KMS-11 (cell line): Measurements from ENCODE around the gene SMAD3.
A peak's percentile ranks its signal among the peaks of the same experiment; 100 is the strongest.

Source experiments
- H2AFZ ChIP-seq: fragments of 200-600 bp; sonication (generic); 2 replicates; pipeline ENCODE4 v1.6.1; 2016; ENCODE audit warnings: antibody characterized with exemption, mixed run types, low read depth
- H3K27ac ChIP-seq: fragments of 200-600 bp; sonication (generic); 2 replicates; pipeline ENCODE4 v1.6.1; 2016; ENCODE audit warnings: mild to moderate bottlenecking, mixed run types
- H3K27me3 ChIP-seq: fragments of 200-600 bp; sonication (generic); 2 replicates; pipeline ENCODE4 v1.6.1; 2017; ENCODE audit warnings: mild to moderate bottlenecking, low read depth, mixed run types, moderate library complexity; ENCODE audit not compliant: insufficient read depth
- H3K36me3 ChIP-seq: fragments of 200-600 bp; sonication (generic); 2 replicates; pipeline ENCODE4 v1.6.1; 2017; ENCODE audit warnings: mild to moderate bottlenecking, mixed run types; ENCODE audit not compliant: insufficient read depth
- H3K4me1 ChIP-seq: fragments of 200-600 bp; sonication (generic); 2 replicates; pipeline ENCODE4 v1.6.1; 2016; ENCODE audit warnings: mild to moderate bottlenecking, low read depth, mixed run types; ENCODE audit not compliant: poor library complexity, severe bottlenecking
- H3K4me2 ChIP-seq: fragments of 200-600 bp; sonication (generic); 2 replicates; pipeline ENCODE4 v1.7.0; 2016; ENCODE audit warnings: mild to moderate bottlenecking, mixed run types
- H3K4me3 ChIP-seq: fragments of 200-600 bp; sonication (generic); IDR thresholded peaks from 2 replicates; pipeline ENCODE4 v1.6.1; 2017; ENCODE audit warnings: low read depth, low read length, mixed read lengths; ENCODE audit not compliant: insufficient read depth
- H3K79me2 ChIP-seq: fragments of 200-600 bp; sonication (generic); 2 replicates; pipeline ENCODE4 v1.6.1; 2016; ENCODE audit warnings: low read depth, mixed run types; ENCODE audit not compliant: insufficient read depth
- H3K9ac ChIP-seq: fragments of 200-600 bp; sonication (generic); 2 replicates; pipeline ENCODE4 v1.6.1; 2016; ENCODE audit warnings: mild to moderate bottlenecking, mixed run types
- H4K20me1 ChIP-seq: fragments of 200-600 bp; sonication (generic); 2 replicates; pipeline ENCODE4 v1.6.1; 2016; ENCODE audit warnings: mild to moderate bottlenecking, mixed run types; ENCODE audit not compliant: insufficient read depth
- CTCF ChIP-seq: fragments of 200-600 bp; sonication (generic); conservative IDR thresholded peaks from 2 replicates; pipeline ENCODE4 v1.6.1; 2017; ENCODE audit warnings: low read depth, mild to moderate bottlenecking, antibody characterized with exemption, low read length, moderate library complexity, mixed read lengths

The SMAD3 gene

DNA sequence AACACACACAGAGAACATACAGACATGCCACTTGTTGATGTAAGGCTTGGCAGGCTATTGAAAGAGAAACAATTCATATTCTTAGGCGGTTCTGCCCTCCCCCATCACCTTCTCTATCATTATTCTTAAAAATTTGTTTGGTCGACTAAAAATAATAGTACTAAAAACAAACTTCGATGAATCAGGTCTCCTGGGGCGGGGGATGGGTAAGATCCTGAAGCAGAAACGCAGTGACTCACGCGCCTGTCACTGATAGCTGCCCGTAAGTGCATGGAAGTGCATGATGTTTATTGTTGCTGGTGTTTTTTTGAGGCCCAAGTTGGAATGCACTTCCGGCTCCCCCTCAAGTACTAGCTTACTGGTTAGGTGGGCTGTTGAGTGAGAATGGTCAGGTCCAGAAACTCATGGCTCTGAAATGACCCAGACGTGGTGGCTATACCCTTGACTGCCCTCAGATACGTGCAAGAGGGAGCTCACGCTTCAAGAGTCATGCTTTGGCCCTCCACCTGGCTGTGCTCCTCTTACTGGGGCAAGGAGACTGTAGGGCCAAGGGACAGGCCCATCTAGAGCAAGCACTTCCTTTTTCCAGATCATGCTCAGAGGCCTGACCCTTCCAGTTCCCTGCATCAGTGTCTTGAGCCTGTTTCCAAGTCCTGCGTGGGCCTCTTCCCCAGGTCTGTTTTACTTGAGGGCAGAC lies 10.9 kb downstream of the SMAD3 start:
- TF ChIP-seq CTCF = no peak
- no peak overlapping the region for H3K4me2 ChIP-seq
- H3K27me3 ChIP-seq = no peaks in the 10 kb centered on the region
- no peaks in the 10 kb centered on the region for H4K20me1 ChIP-seq
- H2AFZ ChIP-seq = no peak overlapping the region
- no peak overlapping the region for H3K9ac ChIP-seq
- H3K4me3 ChIP-seq = no peak overlapping the region
- peaks cover 35% of the 10 kb centered on the region for H3K4me1 ChIP-seq
- H3K36me3 ChIP-seq = no peaks in the 10 kb centered on the region
- H3K79me2 ChIP-seq = no peaks in the 10 kb centered on the region
- H3K27ac ChIP-seq = no peak overlapping the region

- H3K27me3 ChIP-seq = no peaks in the 10 kb centered on the region
- H3K4me2 ChIP-seq = no peak overlapping the region
- no peak overlapping the region for H3K4me3 ChIP-seq
- H3K4me1 ChIP-seq = peaks cover 50% of the 10 kb centered on the region
- no peaks in the 10 kb centered on the region for H4K20me1 ChIP-seq
- H3K27ac ChIP-seq = no peak overlapping the region
- no peak overlapping the region for H2AFZ ChIP-seq
- TF ChIP-seq CTCF = no peak
- H3K79me2 ChIP-seq = no peaks in the 10 kb centered on the region
- no peaks in the 10 kb centered on the region for H3K36me3 ChIP-seq
- H3K9ac ChIP-seq = no peak overlapping the region
These were observed 12.3 kb downstream of the SMAD3 start for GRCh38 chr15:67077641-67078215.

- H3K36me3 ChIP-seq = no peaks in the 10 kb centered on the region
- no peaks in the 10 kb centered on the region for H3K27me3 ChIP-seq
- no peaks in the 10 kb centered on the region for H4K20me1 ChIP-seq
- H3K4me3 ChIP-seq = no peak overlapping the region
- no peak overlapping the region for H3K4me2 ChIP-seq
- H2AFZ ChIP-seq = no peak overlapping the region
- H3K9ac ChIP-seq = no peak overlapping the region
- H3K79me2 ChIP-seq = no peaks in the 10 kb centered on the region
- no peak overlapping the region for H3K27ac ChIP-seq
- H3K4me1 ChIP-seq = peaks cover 56% of the 10 kb centered on the region
- no peak for TF ChIP-seq CTCF
These were observed 14.0 kb downstream of the SMAD3 start for GRCh38 chr15:67079361-67079760.

GRCh38 chr15:67080118-67080899 lies 14.9 kb downstream of the SMAD3 start:
- Histone ChIP-seq H3K27ac (peak overlapping the region; percentile 24; the same call in 1 of the 2 replicates), H3K27me3 (no peaks in the 10 kb centered on the region), H2AFZ (peak overlapping the region; percentile 0; the same call in 1 of the 2 replicates), H3K4me2 (peak overlapping the region; percentile 43; the same call in 1 of the 2 replicates), H3K4me3 (no peak overlapping the region), H4K20me1 (no peaks in the 10 kb centered on the region), H3K79me2 (no peaks in the 10 kb centered on the region), H3K36me3 (no peaks in the 10 kb centered on the region), H3K9ac (peak overlapping the region; percentile 26; the same call in 1 of the 2 replicates), H3K4me1 (peaks cover 57% of the 10 kb centered on the region)
- no peak for TF ChIP-seq CTCF
